K562 (cell line): ENCODE data around the gene REEP3. TPM values are rescaled to one million over a fixed set of nuclear protein-coding genes. Genes with fewer than 3 reads are reported as not detected.

Experiments used
- ARHGAP35 ChIP-seq: fragments of 450-650 bp; IDR thresholded peaks from 2 replicates; pipeline ENCODE4 v1.6.1; 2018; ENCODE audit not compliant: partially characterized antibody
- BHLHE40 ChIP-seq: IDR thresholded peaks from 2 replicates; pipeline ENCODE4 v1.6.1; 2011; ENCODE audit warnings: low read length, improper control_type of control experiment
- CC2D1A ChIP-seq: fragments of 450-650 bp; IDR thresholded peaks from 2 replicates; pipeline ENCODE4 v1.6.1; 2017; ENCODE audit warnings: mild to moderate bottlenecking
- CREBBP ChIP-seq: IDR thresholded peaks from one replicate; pipeline ENCODE4 v1.6.1; 2012; ENCODE audit warnings: low read depth, mild to moderate bottlenecking, control low read depth, inconsistent platforms, low read length
- KLF1 ChIP-seq: fragments of 450-650 bp; IDR thresholded peaks from 2 replicates; pipeline ENCODE4 v1.6.1; 2016; ENCODE audit warnings: missing genetic modification characterization, missing compliant biosample characterization
- OTX1 ChIP-seq: fragments of 450-650 bp; formaldehyde crosslinking; IDR thresholded peaks from 2 replicates; pipeline ENCODE4 v1.4.0; 2022; ENCODE audit warnings: mild to moderate bottlenecking
- POLR2A ChIP-seq: fragments of 450-650 bp; conservative IDR thresholded peaks from 2 replicates; pipeline ENCODE4 v1.6.1; 2016
- RBFOX2 ChIP-seq: fragments of 200-400 bp; formaldehyde crosslinking; IDR thresholded peaks from 2 replicates; pipeline ENCODE4 v1.6.1; 2017; ENCODE audit warnings: low read depth, mild to moderate bottlenecking, low read length, moderate library complexity
- SRF ChIP-seq, 2 experiments: fragments of 250-450, 450-650 bp in 1 of 2; sonication (Bioruptor Pico) in 1 of 2; sonication (generic) in 1 of 2; formaldehyde crosslinking; IDR thresholded peaks; 2 replicates each; pipeline versions ENCODE4 v1.5.0 to v1.5.1; 2020 to 2022; ENCODE audit warnings: mild to moderate bottlenecking in 1 of 2, missing genetic modification reagents in 1 of 2
- SRSF3 ChIP-seq: fragments of 200-400 bp; formaldehyde crosslinking; IDR thresholded peaks from 2 replicates; pipeline ENCODE4 v1.6.1; 2016; ENCODE audit warnings: mild to moderate bottlenecking, low read length, moderate library complexity; ENCODE audit not compliant: insufficient read depth
- ZNF12 ChIP-seq: sonication (generic); formaldehyde crosslinking; IDR thresholded peaks from 2 replicates; pipeline ENCODE4 v1.4.0; 2020; ENCODE audit warnings: mild to moderate bottlenecking, missing genetic modification reagents
- ZNF175 ChIP-seq: fragments of 200-800 bp; sonication (Bioruptor generic); IDR thresholded peaks from 2 replicates; pipeline ENCODE4 v1.6.1; 2016; ENCODE audit warnings: low read depth, mild to moderate bottlenecking, missing genetic modification characterization, missing compliant biosample characterization
- polyA plus RNA-seq, 8 experiments: library from polyadenylated mRNA; depleted of rRNA in 4 of 8; stranded (reverse) in 5 of 8; unstranded in 3 of 8; fragments of >200 nt; fragmentation: Nextera tagmentation in 2 of 8; fragmentation: Illumina TruSeq in 1 of 8; extraction: Ambion mirVana in 2 of 8; extraction: Trizol in 1 of 8; gene quantifications; 2 replicates each; pipeline versions ENCODE4 v1.2.1 to v1.2.3, GENCODE V29; 2011 to 2014; ENCODE audit warnings: inconsistent platforms in 1 of 8, missing spikeins in 1 of 8
- total RNA-seq, 7 experiments: library from RNA; depleted of rRNA in 6 of 7; stranded (reverse); fragments of >200 nt in 6 of 7; fragmentation: Illumina TruSeq in 2 of 7; extraction: Trizol in 2 of 7; gene quantifications; 2 replicates each; pipeline versions ENCODE4 v1.2.1 to v1.2.3, GENCODE V29; 2011 to 2021; ENCODE audit warnings: low replicate concordance in 1 of 7
- TF ChIP-seq, protein P1 (sequence below): fragments of 250-450 bp; sonication (Bioruptor Pico); IDR thresholded peaks from 2 replicates; pipeline ENCODE4 v1.5.0; 2021; ENCODE audit warnings: mild to moderate bottlenecking, borderline replicate concordance
- TF ChIP-seq, protein P2 (sequence below): sonication (generic); formaldehyde crosslinking; IDR thresholded peaks from 2 replicates; pipeline ENCODE4 v1.9.0; 2022; ENCODE audit warnings: mild to moderate bottlenecking, missing genetic modification reagents
- TF ChIP-seq, protein P3 (sequence below): sonication (generic); formaldehyde crosslinking; IDR thresholded peaks from 2 replicates; pipeline ENCODE4 v1.8.0; 2022; ENCODE audit warnings: missing genetic modification reagents, mild to moderate bottlenecking, moderate library complexity, borderline replicate concordance
- TF ChIP-seq, protein P4 (sequence below): fragments of 250-450 bp; sonication (Bioruptor Pico); IDR thresholded peaks from 2 replicates; pipeline ENCODE4 v1.8.0; 2022; ENCODE audit warnings: inconsistent platforms
- TF ChIP-seq, protein P5 (sequence below), 2 experiments: IDR thresholded peaks; 2 replicates each; pipeline ENCODE4 v1.6.1; 2011; ENCODE audit warnings: borderline replicate concordance in 1 of 2, control low read depth in 1 of 2, low read depth in 1 of 2, low read length in 1 of 2, mild to moderate bottlenecking in 1 of 2, mixed read lengths in 1 of 2, moderate library complexity in 1 of 2; ENCODE audit not compliant: insufficient read depth in 1 of 2, insufficient read length in 1 of 2, poor library complexity in 1 of 2, severe bottlenecking in 1 of 2; ENCODE audit errors: extremely low read depth in 1 of 2
- TF ChIP-seq, protein P6 (sequence below): fragments of 450-650 bp; IDR thresholded peaks from one replicate; pipeline ENCODE4 v1.6.1; 2018; ENCODE audit warnings: mild to moderate bottlenecking, moderate library complexity; ENCODE audit not compliant: partially characterized antibody

Gene REEP3
- total and polyA plus RNA-seq, 9 of the 15 experiments (the other 6 are each of a cell fraction or from before 2014, with no cell fraction given), result 3.4 to 13.4 (median 9.2) TPM

DNA sequence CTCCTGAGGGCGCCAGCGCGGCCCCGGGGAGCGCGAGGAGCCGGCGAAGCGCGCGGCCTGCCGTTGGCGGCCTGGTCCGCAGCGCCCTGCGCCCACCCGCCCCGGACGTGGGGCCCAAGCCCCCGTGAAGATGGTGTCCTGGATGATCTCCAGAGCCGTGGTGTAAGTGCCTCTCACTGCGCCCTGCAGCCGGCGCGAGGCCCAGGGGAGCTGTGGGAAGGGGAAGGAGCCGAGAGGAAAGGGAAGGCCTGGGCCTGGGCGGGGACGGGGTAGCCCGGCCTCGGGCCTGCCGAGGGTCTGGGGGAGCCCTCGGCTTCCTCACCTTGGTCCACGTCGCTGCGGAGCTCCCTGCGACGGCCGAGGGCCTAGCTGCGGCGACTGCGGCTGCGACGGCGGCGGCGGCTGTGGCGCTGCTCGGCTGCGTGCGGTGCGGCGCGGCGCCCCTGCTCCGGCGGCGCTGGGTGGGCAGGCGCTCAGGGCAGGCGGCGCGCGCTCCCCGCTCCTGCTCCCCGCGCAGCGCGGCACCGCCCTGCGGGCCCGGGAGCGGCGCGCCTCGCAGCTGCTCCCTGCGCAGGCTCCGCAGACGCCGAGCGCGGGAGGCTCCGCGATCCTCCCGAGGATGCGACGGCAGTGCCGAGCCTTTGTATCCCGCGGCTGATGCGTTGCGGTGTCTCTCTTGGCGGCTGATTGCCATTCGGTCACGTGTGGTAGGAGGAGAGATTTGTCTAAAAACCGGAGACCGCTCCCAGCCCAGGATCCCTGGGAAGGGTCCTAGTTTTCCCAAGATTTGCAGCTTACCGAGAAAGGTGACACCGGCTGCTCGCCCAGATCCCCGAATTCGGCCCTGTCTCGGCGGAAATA lies 445 bp downstream of the REEP3 start (continued):
- TF ChIP-seq, protein P1, sequence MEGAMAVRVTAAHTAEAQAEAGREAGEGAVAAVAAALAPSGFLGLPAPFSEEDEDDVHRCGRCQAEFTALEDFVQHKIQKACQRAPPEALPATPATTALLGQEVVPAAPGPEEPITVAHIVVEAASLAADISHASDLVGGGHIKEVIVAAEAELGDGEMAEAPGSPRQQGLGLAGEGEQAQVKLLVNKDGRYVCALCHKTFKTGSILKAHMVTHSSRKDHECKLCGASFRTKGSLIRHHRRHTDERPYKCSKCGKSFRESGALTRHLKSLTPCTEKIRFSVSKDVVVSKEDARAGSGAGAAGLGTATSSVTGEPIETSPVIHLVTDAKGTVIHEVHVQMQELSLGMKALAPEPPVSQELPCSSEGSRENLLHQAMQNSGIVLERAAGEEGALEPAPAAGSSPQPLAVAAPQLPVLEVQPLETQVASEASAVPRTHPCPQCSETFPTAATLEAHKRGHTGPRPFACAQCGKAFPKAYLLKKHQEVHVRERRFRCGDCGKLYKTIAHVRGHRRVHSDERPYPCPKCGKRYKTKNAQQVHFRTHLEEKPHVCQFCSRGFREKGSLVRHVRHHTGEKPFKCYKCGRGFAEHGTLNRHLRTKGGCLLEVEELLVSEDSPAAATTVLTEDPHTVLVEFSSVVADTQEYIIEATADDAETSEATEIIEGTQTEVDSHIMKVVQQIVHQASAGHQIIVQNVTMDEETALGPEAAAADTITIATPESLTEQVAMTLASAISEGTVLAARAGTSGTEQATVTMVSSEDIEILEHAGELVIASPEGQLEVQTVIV, result no peak
- TF ChIP-seq POLR2A (peak; percentile 75), BHLHE40 (peak; percentile 82), KLF1 (0 out of 2 replicates have a peak, but pooled peaks have one; percentile 18), CC2D1A (no peak), ZNF175 (CRISPR knock-in tag) (peak; percentile 57), SRF (CRISPR knock-in tag; IDR thresholded peaks at IDR 0.05) (0 out of 4 replicates have a peak, but pooled peaks of 1 of the 2 experiments have one; percentile 28), RBFOX2 (peak; percentile 91), CREBBP (no peak), SRSF3 (0 out of 2 replicates have a peak, but pooled peaks have one; percentile 57), ZNF12 (CRISPR knock-in tag) (peak; percentile 11; the same call in 1 of the 2 replicates), OTX1 (CRISPR knock-in tag) (no peak), ARHGAP35 (no peak)
- TF ChIP-seq, protein P2, sequence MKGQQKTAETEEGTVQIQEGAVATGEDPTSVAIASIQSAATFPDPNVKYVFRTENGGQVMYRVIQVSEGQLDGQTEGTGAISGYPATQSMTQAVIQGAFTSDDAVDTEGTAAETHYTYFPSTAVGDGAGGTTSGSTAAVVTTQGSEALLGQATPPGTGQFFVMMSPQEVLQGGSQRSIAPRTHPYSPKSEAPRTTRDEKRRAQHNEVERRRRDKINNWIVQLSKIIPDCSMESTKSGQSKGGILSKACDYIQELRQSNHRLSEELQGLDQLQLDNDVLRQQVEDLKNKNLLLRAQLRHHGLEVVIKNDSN (CRISPR knock-in tag), result peak; percentile 82
- TF ChIP-seq, protein P3, sequence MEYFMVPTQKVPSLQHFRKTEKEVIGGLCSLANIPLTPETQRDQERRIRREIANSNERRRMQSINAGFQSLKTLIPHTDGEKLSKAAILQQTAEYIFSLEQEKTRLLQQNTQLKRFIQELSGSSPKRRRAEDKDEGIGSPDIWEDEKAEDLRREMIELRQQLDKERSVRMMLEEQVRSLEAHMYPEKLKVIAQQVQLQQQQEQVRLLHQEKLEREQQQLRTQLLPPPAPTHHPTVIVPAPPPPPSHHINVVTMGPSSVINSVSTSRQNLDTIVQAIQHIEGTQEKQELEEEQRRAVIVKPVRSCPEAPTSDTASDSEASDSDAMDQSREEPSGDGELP (CRISPR knock-in tag), result peak; percentile 70
- TF ChIP-seq, protein P4, sequence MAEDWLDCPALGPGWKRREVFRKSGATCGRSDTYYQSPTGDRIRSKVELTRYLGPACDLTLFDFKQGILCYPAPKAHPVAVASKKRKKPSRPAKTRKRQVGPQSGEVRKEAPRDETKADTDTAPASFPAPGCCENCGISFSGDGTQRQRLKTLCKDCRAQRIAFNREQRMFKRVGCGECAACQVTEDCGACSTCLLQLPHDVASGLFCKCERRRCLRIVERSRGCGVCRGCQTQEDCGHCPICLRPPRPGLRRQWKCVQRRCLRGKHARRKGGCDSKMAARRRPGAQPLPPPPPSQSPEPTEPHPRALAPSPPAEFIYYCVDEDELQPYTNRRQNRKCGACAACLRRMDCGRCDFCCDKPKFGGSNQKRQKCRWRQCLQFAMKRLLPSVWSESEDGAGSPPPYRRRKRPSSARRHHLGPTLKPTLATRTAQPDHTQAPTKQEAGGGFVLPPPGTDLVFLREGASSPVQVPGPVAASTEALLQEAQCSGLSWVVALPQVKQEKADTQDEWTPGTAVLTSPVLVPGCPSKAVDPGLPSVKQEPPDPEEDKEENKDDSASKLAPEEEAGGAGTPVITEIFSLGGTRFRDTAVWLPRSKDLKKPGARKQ, result no peak
- TF ChIP-seq, protein P5, sequence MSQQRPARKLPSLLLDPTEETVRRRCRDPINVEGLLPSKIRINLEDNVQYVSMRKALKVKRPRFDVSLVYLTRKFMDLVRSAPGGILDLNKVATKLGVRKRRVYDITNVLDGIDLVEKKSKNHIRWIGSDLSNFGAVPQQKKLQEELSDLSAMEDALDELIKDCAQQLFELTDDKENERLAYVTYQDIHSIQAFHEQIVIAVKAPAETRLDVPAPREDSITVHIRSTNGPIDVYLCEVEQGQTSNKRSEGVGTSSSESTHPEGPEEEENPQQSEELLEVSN (IDR thresholded peaks at IDR 0.05; ENCODE audit: borderline replicate concordance in 1 of 2, extremely low read depth in 1 of 2, insufficient read depth in 1 of 2, insufficient read length in 1 of 2, low read depth in 1 of 2, low read length in 1 of 2, poor library complexity in 1 of 2, severe bottlenecking in 1 of 2), result peak; percentile 92 to 96
- TF ChIP-seq, protein P6, sequence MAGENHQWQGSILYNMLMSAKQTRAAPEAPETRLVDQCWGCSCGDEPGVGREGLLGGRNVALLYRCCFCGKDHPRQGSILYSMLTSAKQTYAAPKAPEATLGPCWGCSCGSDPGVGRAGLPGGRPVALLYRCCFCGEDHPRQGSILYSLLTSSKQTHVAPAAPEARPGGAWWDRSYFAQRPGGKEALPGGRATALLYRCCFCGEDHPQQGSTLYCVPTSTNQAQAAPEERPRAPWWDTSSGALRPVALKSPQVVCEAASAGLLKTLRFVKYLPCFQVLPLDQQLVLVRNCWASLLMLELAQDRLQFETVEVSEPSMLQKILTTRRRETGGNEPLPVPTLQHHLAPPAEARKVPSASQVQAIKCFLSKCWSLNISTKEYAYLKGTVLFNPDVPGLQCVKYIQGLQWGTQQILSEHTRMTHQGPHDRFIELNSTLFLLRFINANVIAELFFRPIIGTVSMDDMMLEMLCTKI, result no peak
